Stimulated activated CD4-positive, alpha-beta T cell treated with anti-CD3 and anti-CD28 coated beads, Interleukin-1b, Interleukin-23, amount 100 ng/mL, for 48 hours (primary cell): ENCODE data around the gene PSMA1.
A peak's percentile ranks its signal among the peaks of the same experiment; 100 is the strongest.

ENCODE experiments used
- DNase-seq: peaks from one replicate; pipeline ENCODE4 v3.0.0-alpha.2; 2020

Gene PSMA1

DNA sequence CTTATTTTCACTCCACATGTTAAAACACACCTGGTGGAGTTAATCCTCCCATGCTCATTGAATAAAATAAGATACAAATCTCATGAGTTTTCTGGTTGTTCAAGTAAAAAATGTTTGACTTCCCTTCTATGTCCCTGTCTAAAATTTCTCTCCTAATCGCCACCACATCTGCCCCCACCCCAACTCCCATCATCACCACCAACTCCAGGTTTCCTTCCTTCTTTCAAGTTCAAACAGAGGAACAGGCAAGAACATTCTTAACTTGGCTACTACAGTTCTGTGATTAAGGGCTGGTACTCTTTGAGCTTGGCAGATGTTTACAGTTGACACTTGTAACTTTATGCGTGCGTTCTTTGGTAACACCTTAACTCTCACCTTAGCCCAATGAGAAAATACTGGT is 9.1 kb upstream of the PSMA1 start:
- no peak for DNase-seq

DNA sequence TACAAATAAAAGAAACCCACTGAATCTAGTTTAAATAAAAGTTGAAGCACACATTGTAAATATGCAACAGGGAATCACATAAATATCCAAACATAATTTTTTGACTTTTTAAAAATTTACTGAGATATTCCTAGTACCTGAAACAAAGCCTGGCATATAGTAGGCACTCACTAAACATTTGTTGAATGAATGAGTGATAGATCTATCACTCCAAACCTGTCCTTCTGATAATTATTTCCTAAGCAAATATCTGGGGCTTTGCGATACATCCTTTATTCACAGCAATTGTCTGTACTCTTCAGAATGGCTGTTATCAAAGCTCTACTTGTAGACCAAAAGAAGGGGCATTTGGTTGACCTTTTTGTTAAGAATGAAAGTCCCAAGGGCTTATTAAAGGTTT is 2.6 kb upstream of the PSMA1 start:
- no peak for DNase-seq

DNA sequence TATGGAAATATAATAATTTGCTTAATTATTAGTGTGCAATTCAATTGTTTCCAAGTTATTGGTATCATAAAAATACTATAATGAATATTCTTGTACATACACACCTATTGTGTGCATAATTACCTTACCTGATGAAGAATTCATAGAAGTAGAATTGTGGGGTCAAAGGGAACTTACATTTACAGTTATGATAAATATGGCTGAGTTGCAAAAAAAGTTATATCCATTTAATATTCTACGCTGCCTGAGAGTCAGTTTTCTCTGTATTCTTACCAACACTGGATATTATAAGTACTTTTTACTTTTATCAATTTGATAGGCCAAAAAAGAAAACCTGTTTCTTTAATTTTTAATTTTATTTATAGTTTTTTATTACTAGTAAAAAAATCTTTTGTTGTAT is 2.1 kb upstream of the PSMA1 start:
- no peak for DNase-seq

DNA sequence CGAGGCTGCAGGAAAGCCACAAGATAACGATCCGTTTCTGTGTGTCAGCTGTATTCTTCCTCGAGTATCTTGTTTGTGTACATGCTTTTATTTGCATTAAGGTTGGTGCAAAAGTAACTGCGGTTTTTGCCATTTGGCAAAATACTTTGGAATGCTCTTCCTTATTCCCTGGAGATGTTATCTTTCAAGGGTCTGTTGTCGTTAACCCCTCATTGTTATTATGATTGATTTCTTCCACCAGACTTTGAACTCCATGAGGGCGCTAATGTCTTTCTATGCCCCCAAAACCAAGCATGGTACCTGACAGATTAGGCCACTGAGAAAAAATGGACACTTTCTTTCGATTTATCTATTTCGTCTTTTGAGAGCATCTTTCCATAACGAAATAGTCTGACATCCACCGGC is 563 bp upstream of the PSMA1 start:
- DNase-seq, result no peak

DNA sequence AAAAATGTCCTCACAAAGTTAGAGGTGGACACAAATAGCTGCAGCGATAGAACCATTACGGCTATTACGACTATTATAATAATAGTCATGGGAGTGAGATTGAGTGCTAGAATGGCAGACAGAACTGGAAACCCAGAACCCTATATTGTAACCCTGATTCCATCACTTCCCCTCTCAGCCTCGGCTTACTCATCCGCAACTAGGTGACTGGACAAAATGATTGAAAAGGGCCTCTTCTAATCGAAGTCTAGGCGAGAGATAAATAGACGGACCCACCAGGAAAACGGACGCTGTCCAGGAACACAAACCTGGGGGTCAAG is 629 bp downstream of the PSMA1 start:
- peak; percentile 45 for DNase-seq

DNA sequence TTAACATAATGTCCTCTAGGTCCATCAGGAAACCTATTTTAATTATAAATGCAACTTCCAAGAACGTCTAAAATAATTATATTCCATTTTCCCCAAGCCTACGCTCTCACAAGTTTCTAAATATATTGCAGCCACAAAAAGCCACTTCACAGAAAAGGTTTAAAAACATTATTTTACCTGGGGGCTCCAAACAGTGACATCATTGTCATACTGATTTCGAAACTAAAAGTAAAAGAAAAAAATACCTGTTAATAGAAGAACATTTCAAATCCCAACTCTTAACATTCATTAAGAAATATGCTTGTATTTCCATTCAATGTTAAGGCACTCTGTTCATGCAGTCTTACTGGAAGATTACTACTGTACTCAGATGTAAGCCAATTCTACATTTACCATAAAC is 1.4 kb downstream of the PSMA1 start:
- no peak for DNase-seq

DNA sequence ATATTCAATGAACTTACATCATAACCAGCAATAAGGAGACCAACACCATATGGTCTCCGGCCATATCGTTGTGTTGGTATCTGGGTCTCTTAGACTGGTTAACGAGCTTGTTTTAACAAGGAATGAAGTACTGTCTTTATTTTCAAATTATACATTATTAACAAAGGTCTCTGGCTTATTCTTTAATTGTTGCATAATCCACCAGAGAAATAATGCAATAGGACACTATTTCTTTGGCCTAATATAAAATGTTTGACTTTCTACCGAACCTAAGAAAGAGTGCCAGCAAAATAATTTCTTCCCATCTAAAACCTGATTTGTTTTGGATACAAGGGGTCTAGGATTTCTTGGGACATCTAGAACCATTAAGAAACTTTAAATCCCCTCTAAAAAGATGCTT is 6.4 kb downstream of the PSMA1 start:
- DNase-seq, result no peak

DNA sequence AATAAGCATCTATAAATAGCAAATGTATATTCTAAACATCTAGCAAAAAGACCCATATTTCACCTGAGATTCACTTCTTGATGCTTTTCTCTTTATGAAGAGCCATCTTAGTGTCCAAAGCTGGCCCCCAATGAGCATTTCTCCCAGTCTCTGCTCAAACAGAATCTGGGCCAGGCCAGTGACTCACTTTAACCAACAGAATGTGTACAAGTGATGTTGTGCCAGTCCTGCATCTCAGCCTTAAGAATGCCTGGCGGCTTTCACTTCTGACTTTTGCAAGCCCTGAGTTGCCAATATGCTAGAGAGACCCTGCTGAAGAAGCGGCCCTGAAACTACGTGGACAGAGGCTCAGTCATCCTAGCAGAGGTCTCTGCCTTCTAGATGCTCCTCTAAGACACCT is 13.7 kb downstream of the PSMA1 start:
- no peak for DNase-seq

DNA sequence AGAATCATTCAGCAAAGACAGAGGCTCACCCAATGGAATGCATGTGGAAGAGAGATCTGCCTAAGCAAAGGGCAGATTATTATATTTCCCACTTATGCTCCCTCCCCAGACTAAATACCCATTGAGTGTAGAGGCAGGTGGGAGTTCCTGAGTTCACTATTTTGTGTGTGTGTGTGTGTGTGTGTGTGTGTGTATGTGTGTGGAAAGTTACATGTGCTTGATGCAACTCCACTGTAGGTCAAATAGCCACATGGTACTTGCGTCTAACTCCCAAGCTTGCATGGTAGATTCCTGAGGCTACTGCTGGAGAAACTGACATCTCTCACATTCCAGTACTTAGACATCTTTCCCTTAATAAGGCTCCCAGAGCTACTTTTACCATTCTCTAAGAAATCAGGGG is 17.2 kb downstream of the PSMA1 start:
- DNase-seq, result no peak

DNA sequence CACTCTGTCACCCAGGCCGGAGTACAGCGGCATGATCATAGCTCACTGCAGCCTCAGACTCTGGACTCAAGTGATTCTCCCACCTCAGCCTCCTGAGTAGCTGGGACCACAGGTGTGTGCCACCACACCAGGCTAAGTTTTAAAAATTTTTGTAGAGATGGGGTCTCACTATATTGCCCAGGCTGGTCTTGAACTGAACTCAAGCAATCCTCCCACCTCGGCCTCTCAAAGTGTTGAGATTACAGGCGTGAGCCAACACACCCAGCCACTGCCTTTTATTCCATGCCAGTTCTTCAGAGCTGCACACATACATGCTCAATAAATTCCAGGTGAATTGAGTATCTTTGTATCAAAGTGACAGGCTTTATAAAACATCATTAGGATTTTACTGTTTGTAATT is 18.1 kb downstream of the PSMA1 start:
- DNase-seq, result no peak

DNA sequence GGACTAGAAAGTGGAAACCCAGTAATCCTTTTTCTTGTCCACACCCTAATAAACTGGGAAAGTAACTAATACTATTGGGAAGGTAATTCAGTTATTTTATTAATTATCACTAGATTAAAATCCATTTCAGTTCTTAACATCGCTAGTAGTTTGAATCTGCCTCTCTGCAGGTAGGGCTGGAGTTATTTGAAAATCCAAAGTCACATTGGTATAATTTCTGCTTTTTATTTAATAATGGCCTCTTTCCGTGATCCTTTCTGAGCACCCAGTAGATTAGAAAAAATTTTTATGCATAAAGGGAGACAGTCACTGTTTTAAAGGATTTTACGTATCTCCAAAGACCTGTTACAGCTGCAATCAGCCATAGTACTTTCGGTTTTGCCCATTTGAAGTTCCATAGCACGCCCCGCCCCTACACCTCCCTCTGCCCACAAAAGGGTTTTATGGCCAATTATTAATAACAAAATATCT is 20.0 kb downstream of the PSMA1 start:
- DNase-seq, result peak; percentile 40

DNA sequence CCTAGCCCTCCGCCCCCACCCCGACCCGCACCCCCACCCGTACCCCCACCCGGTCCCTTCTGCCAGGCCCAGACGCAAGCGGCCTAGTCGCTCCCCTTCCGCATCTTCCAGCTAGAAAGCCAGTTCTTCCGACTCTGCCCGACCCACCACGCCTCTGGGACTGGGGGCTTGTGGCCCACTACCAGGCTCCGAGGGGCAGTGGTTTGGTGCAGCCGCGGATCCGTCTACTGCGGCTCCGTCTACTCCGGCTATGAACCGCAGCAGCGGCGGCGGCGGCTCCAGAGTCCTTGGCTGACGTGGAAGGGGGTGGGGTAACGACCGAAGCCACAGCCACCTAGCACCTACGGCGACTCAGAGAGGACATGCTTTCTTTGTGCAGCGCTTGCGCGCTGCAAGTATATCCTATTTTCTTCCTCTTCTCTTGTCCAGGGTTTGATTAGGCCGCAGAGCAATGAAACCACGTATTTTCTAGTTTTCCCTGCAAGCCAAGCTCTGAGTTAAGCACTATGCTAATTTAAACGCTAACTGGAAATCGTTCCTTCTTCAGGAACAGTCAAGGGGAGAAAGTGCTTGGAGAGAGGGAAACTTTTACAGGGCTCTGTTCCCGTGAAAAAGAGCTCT is 20.5 kb downstream of the PSMA1 start, which contains the start of gene COPB1:
Gene COPB1, minus strand, starts transcription at position 252 of the 621 bp plus-strand sequence. CDS start 883 bp downstream, outside the sequence.
- peak; percentile 93 for DNase-seq

DNA sequence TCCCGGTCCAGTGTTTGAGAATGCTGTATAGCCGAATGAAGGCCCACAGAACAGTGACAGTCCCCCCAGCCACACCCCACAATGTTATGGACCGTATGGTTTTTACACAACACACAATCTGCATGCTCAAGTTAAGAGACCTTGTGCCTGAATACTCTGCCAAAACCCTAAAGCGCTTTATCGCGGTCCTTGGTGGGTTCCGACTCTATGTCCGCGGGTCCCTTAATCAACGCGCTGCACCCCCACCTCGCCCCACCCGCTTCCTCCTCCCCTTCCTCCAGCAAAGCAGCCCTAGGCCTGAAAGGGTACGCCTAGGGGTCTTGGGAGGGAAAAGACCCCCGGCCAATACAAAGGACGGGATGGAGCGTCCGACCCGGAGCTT is 21.0 kb downstream of the PSMA1 start:
- DNase-seq, result peak; percentile 34

DNA sequence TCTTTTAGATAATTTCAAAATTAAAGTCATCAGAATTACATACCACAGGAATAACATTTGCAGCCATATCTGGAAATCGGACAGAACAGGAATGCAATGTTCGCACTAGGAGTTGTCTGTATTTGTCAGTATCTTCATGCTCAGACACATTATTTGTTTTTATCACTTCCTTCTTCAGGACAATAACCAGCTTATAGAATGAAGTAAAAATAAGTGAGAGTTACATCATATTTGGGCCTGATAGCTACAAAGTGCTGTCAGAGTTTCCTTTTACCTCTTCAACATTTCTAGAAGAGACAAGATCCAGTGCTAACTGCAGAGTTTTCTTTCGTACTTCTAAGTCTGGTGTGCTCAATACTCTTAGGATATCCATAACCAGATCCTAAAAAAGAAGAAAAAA is 39.5 kb downstream of the PSMA1 start:
- DNase-seq, result no peak

DNA sequence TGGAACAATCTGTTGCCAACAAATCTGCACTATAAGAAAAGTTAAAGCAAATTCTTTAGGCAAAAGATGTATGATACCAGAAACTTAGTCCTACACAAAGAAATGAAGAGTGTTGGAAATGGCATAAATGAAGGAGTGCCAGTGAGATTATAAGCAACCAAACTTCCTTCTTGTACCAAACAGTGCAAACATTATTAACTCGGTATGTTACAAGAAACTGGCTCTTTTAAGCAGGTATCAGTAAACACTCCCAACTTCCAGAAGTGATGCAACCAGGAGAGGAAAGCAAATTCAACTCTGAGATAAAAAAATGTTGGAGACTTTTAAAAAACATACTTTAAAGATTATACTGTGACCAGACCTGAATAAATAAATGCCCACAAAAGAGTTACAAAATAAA is 49.1 kb downstream of the PSMA1 start:
- no peak for DNase-seq

DNA sequence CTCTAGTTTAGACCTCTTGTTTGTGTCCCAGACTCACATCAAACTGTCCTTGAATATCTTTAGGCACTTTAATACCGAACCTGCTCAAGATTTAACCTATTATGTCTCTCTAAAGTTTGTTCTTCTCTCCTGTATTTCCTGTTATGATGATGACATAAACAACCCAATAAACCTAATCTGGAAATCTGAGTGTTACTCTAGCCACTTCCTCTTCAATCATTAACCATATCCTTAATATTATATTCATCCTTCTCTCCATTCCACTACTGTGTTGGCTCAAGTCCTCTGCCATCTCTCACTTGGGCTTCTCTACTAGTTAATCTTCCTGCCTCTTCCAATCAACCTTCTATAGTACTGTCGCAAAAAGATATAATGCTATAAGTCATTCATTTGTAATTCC is 56.6 kb downstream of the PSMA1 start:
- DNase-seq, result no peak

DNA sequence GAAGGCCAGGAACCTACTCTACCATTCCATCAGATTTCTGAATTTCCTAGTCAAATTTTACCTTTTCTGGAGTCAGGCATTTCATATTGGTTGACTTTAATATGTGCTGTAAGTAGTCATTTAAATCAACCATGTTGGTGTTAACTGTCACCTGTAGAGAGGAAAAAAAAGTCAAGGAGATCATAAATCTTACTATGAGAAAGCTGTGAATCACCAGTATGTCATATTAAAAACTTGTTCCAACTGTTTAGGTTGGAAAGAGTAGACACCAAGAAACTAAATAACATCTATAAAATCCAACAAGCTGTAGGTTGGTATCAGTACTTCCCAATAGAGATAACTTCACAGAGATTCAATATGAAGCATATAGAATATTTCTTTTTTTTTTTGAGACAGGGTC is 60.0 kb downstream of the PSMA1 start:
- DNase-seq, result no peak

DNA sequence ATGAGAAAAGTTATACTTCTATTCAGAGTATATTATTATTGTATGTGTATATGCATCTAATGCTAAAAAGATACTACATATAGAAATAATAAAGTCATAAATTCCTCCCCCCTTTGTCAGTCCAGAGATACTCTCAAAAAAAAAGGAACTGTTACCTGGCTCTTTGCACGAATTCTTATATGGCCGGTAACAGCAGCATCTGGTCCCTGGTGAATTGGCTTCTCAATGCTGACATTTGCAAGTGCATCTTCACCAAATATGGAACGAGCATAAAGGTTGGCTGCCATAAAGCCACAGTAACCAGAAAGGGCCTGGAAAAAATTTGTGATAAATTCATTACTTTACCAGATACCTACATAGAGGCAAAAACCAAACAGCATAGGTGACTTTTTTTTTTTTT is 61.8 kb downstream of the PSMA1 start:
- no peak for DNase-seq

DNA sequence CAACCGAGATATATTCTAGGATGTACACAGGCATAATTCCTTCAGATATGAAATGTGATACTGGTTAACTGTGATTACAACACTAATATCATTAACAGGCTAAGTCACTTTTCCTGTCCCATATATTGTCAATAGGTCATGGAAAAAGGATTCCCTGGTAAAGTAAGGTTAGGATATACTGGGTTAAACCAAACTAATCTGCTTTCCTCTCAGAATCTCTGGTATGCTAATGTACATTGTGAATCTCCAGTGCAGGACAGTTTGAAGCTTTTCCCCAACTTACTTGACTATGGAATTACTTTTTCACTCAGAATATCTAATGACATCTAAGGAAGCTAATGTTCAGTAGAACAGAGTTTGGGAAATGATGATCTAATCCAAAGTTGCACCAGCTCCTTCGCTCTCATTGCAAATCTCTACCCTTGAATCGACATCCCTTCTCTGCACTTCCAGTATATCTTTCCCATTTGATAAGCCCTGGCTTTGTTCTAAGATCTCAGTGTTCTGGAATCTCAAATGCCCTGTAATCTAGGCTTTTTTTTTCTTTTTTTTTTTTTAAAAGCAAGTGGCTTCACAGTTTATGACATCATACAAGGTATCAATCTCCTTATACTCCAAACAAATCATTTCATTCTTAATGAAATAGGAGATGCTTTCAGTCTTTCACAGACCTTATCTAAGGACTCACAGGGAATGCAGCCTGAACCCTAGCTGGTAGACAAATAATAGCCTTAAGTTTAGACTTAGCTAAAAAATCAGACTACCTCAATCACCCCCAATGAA is 64.3 kb downstream of the PSMA1 start:
- no peak for DNase-seq
